K562 (cell line): ENCODE measurements around the gene EML2. TPM values are rescaled to one million over a fixed set of nuclear protein-coding genes. Genes with fewer than 3 reads are reported as not detected.

Experiments
- ATAC-seq: fragments of 200-7000 bp; cut with Tn5 transposase; 3 replicates; pipeline ENCODE4 v1.9.1; 2020; ENCODE audit warnings: moderate library complexity
- BruUV-seq: library from RNA; stranded (reverse); fragments of 400-500 nt; replicated peaks from 2 replicates; lab custom pipeline; 2021; lab: Mats Ljungman, UMichigan
- CTCF ChIA-PET: fragments of 300-600 bp; formaldehyde crosslinking; extraction: SDS; loops from one replicate; lab custom pipeline; 2021; ENCODE audit warnings: low intra/inter-chr PET ratio; lab: Yijun Ruan, JAX
- POLR2A ChIA-PET: fragments of 300-600, 350-650 bp; sonication (Branson Sonifier 250); formaldehyde crosslinking; extraction: SDS; loops from one replicate; lab custom pipeline; 2021; ENCODE audit warnings: antibody characterized with exemption, inconsistent platforms; lab: Yijun Ruan, JAX
- DNase-seq, 4 experiments: peaks; one replicate each; pipeline versions ENCODE4 v3.0.0 to v3.0.0-alpha.2; 2011 to 2018; ENCODE audit warnings: low spot score in 3 of 4, mixed read lengths in 3 of 4; ENCODE audit errors: extremely low read depth in 1 of 4
- FAIRE-seq: peaks from 2 replicates; lab custom pipeline; 2011; peaks lifted over from hg19 to GRCh38; lab: Jason Lieb, UNC
- H2AFZ ChIP-seq: 2 replicates; pipeline ENCODE4 v1.6.0; 2011; ENCODE audit warnings: low read depth, low read length, control low read depth, inconsistent platforms
- H3K27ac ChIP-seq: fragments of 200-600 bp; 3 replicates; pipeline ENCODE4 v1.8.0; 2011; ENCODE audit warnings: low read depth, mild to moderate bottlenecking, control low read depth, inconsistent platforms, low read length, moderate library complexity, mixed read lengths; ENCODE audit errors: extremely low read depth
- H3K27me3 ChIP-seq, 2 experiments: fragments of 300-600 bp in 1 of 2; 2 replicates in 1 of 2; 3 replicates in 1 of 2; pipeline versions ENCODE4 v1.6.0 to v1.8.0; 2011; ENCODE audit warnings: inconsistent platforms in 2 of 2, low read length in 2 of 2, mild to moderate bottlenecking in 1 of 2, mixed read lengths in 1 of 2, moderate library complexity in 1 of 2; ENCODE audit not compliant: control insufficient read depth in 2 of 2, insufficient read depth in 2 of 2
- H3K36me3 ChIP-seq: fragments of 300-600 bp; 3 replicates; pipeline ENCODE4 v1.8.0; 2011; ENCODE audit warnings: mild to moderate bottlenecking, low read length, inconsistent platforms; ENCODE audit not compliant: control insufficient read depth, insufficient read depth
- H3K4me1 ChIP-seq, 2 experiments: fragments of 200-600 bp in 1 of 2; replicated peaks in 1 of 2; 2 replicates in 1 of 2; 3 replicates in 1 of 2; pipeline versions ENCODE4 v1.5.1 to v1.8.0; 2011; ENCODE audit warnings: inconsistent platforms in 2 of 2, low read length in 2 of 2, mild to moderate bottlenecking in 1 of 2, mixed read lengths in 1 of 2, moderate library complexity in 1 of 2; ENCODE audit not compliant: control insufficient read depth in 2 of 2, insufficient read depth in 2 of 2
- H3K4me2 ChIP-seq: 2 replicates; pipeline ENCODE4 v1.6.1; 2011; ENCODE audit warnings: low read length, control low read depth, inconsistent platforms, mixed read lengths; ENCODE audit not compliant: insufficient read depth
- H3K4me3 ChIP-seq: fragments of 200-600 bp; sonication (generic), shearing (Covaris generic); 2 replicates; pipeline ENCODE4 v1.5.1; 2016; ENCODE audit warnings: control low read depth, inconsistent platforms
- H3K79me2 ChIP-seq: fragments of 200-600 bp; 3 replicates; pipeline ENCODE4 v1.8.0; 2011; ENCODE audit warnings: low read length, inconsistent platforms; ENCODE audit not compliant: control insufficient read depth, insufficient read depth
- H3K9ac ChIP-seq, 2 experiments: 2 replicates each; pipeline versions ENCODE4 v1.6.0 to v1.6.1; 2011; ENCODE audit warnings: low read depth in 2 of 2, low read length in 2 of 2, control low read depth in 1 of 2, inconsistent platforms in 1 of 2, mild to moderate bottlenecking in 1 of 2, mixed read lengths in 1 of 2; ENCODE audit not compliant: insufficient read depth in 1 of 2
- H3K9me1 ChIP-seq: one replicate; pipeline ENCODE4 v1.6.0; 2011; ENCODE audit warnings: inconsistent platforms, mild to moderate bottlenecking, low read length, moderate library complexity; ENCODE audit not compliant: control insufficient read depth, insufficient read depth
- H3K9me3 ChIP-seq: replicated peaks from 2 replicates; pipeline ENCODE4 v1.5.1; 2011; ENCODE audit warnings: low read depth, low read length, inconsistent platforms; ENCODE audit not compliant: control insufficient read depth, insufficient read depth
- H4K20me1 ChIP-seq: replicated peaks from 2 replicates; pipeline ENCODE4 v1.6.1; 2011; ENCODE audit warnings: low read length, inconsistent platforms, mixed read lengths; ENCODE audit not compliant: control insufficient read depth, insufficient read depth
- BCOR ChIP-seq: fragments of 450-650 bp; IDR thresholded peaks from 2 replicates; pipeline ENCODE4 v1.6.1; 2016
- LCOR ChIP-seq: sonication (generic); formaldehyde crosslinking; IDR thresholded peaks from 2 replicates; pipeline ENCODE4 v1.8.0; 2022; ENCODE audit warnings: mild to moderate bottlenecking, missing genetic modification reagents
- NCOR1 ChIP-seq: fragments of 450-650 bp; IDR thresholded peaks from 2 replicates; pipeline ENCODE4 v1.6.1; 2016; ENCODE audit warnings: mild to moderate bottlenecking, moderate library complexity
- RUNX1 ChIP-seq: sonication (generic); IDR thresholded peaks from 2 replicates; pipeline ENCODE4 v1.6.1; 2016; ENCODE audit warnings: antibody characterized with exemption, low read depth
- WGBS: fragments of 100-300 bp; shearing (Covaris generic); methylation state at CpG from one replicate; pipeline ENCODE4 v1.1.6; 2016; ENCODE audit warnings: low coverage, mixed read lengths; ENCODE audit not compliant: insufficient coverage; ENCODE audit errors: missing lambda C conversion rate; 5-methylcytosine and 5-hydroxymethylcytosine counted together
- in situ Hi-C: fragments of 300-500 bp; cut with MboI; formaldehyde crosslinking; loops from 4 replicates; pipeline ENCODE4 v1.15.0; 2018; ENCODE audit warnings: inconsistent platforms, mixed read lengths
- intact Hi-C: fragments of 100-400 bp; cut with micrococcal nuclease; formaldehyde crosslinking; loops from 2 replicates; pipeline ENCODE4 v1.14.2; 2022
- polyA plus RNA-seq, 8 experiments: library from polyadenylated mRNA; depleted of rRNA in 4 of 8; stranded (reverse) in 5 of 8; unstranded in 3 of 8; fragments of >200 nt; fragmentation: Nextera tagmentation in 2 of 8; fragmentation: Illumina TruSeq in 1 of 8; extraction: Ambion mirVana in 2 of 8; extraction: Trizol in 1 of 8; gene quantifications; 2 replicates each; pipeline versions ENCODE4 v1.2.1 to v1.2.3, GENCODE V29; 2011 to 2014; ENCODE audit warnings: inconsistent platforms in 1 of 8, missing spikeins in 1 of 8
- total RNA-seq, 7 experiments: library from RNA; depleted of rRNA in 6 of 7; stranded (reverse); fragments of >200 nt in 6 of 7; fragmentation: Illumina TruSeq in 2 of 7; extraction: Trizol in 2 of 7; gene quantifications; 2 replicates each; pipeline versions ENCODE4 v1.2.1 to v1.2.3, GENCODE V29; 2011 to 2021; ENCODE audit warnings: low replicate concordance in 1 of 7

Gene EML2
- total and polyA plus RNA-seq, 9 of the 15 experiments (the other 6 are each of a cell fraction or from before 2014, with no cell fraction given), result 2.6 to 69.6 (median 24.8) TPM

- ChIA-PET POLR2A (interaction anchor here (0.5 to 4.7 kb wide), 4 partner anchors 26 to 325 kb away, joined by 3 to 35 read pairs (median 14); no protein-coding TSS in a partner anchor), CTCF (interaction anchor here (0.5 to 4.6 kb wide), 6 partner anchors 12 to 205 kb away, joined by 3 to 34 read pairs (median 8); no protein-coding TSS in a partner anchor)
- peak overlapping the region; percentile 91 for H2AFZ ChIP-seq
- H3K36me3 ChIP-seq, result no peaks in the 10 kb centered on the region
- no peaks in the 10 kb centered on the region for H4K20me1 ChIP-seq
- BruUV-seq, result no TSS peak
- H3K27ac ChIP-seq, result no peak overlapping the region
- intact Hi-C loops (loop anchor here (1.0 to 5.0 kb wide), 7 partner anchors 37 to 202 kb away; partner anchors contain the start of gene VASP), in situ Hi-C loops (no loop called here)
- no peaks in the 10 kb centered on the region for H3K27me3 ChIP-seq
- H3K4me3 ChIP-seq, result no peak overlapping the region
- H3K79me2 ChIP-seq, result no peaks in the 10 kb centered on the region
- peak overlapping the region in 1 of 2 experiments; percentile 59; a peak in 1 of 4 replicates for H3K9ac ChIP-seq
- DNase-seq (no peak), FAIRE-seq (no peak), ATAC-seq (no peak)
- H3K9me1 ChIP-seq, result no peaks in the 10 kb centered on the region
- TF ChIP-seq LCOR (CRISPR knock-in tag) (0 out of 2 replicates have a peak, but pooled peaks have one; percentile 1), NCOR1 (no peak), RUNX1 (0 out of 2 replicates have a peak, but pooled peaks have one; percentile 45), BCOR (no peak)
- H3K9me3 ChIP-seq, result no peaks in the 10 kb centered on the region
- H3K4me2 ChIP-seq, result peak overlapping the region; percentile 82
- H3K4me1 ChIP-seq, result peaks cover 29 to 54% of the 10 kb centered on the region in 2 experiments
- WGBS, result 35% methylated on average over 14 of the region's 14 CpGs
These were observed 5.0 kb upstream of the EML2 start for GRCh38 chr19:45643927-45644771.
